Measurements from ENCODE around the gene MPO.

MPO gene

GRCh38 chr17:58304750-58305486 lies 24.2 kb upstream of the MPO start:
- H3K18ac ChIP-seq (ENCODE audit: low read length) = no peak overlapping the region
- H2AK5ac ChIP-seq (ENCODE audit: low read length) = peak overlapping the region; percentile 46
- H3K4me1 ChIP-seq (ENCODE audit: control insufficient read depth, low read depth, low read length) = no peaks in the 10 kb centered on the region
- H3K36me3 ChIP-seq (ENCODE audit: control insufficient read depth, insufficient read depth, low read length) = no peaks in the 10 kb centered on the region
- H3K79me2 ChIP-seq (ENCODE audit: control insufficient read depth, insufficient read depth, low read length) = no peaks in the 10 kb centered on the region
- no peak overlapping the region for H2BK120ac ChIP-seq (ENCODE audit: low read depth, low read length)
- peak overlapping the region; percentile 70 for H3K56ac ChIP-seq (ENCODE audit: low read length)
- H4K5ac ChIP-seq (ENCODE audit: low read length) = no peak overlapping the region
- no peak overlapping the region for H3K9ac ChIP-seq (ENCODE audit: low read length)
- no peak overlapping the region for H2BK15ac ChIP-seq (replicated peaks; ENCODE audit: low read depth)
- H3K4me3 ChIP-seq (ENCODE audit: low read length) = no peak overlapping the region
- no CpG with 5 or more reads among the region's 14 CpGs for WGBS (ENCODE audit: extremely low coverage, insufficient coverage, low lambda C conversion rate)
- H3K79me1 ChIP-seq (ENCODE audit: low read length) = no peaks in the 10 kb centered on the region
- no peak for DNase-seq
- H2BK5ac ChIP-seq (ENCODE audit: low read length) = no peak overlapping the region
- no peaks in the 10 kb centered on the region for H3K27me3 ChIP-seq (ENCODE audit: insufficient read depth, low read length, poor library complexity)
- no peak overlapping the region for H4K8ac ChIP-seq (ENCODE audit: low read depth, low read length)
- no peak overlapping the region for H3K23ac ChIP-seq (ENCODE audit: low read length)
- H3K4me2 ChIP-seq (ENCODE audit: low read length) = no peak overlapping the region
- H3K27ac ChIP-seq (ENCODE audit: low read depth, low read length) = no peak overlapping the region
- no peak overlapping the region for H3K4ac ChIP-seq (ENCODE audit: low read depth, low read length)

- H3K4me3 ChIP-seq (ENCODE audit: low read length) = no peak overlapping the region
- H3K4ac ChIP-seq (ENCODE audit: low read depth, low read length) = no peak overlapping the region
- no peaks in the 10 kb centered on the region for H3K79me2 ChIP-seq (ENCODE audit: control insufficient read depth, insufficient read depth, low read length)
- H3K36me3 ChIP-seq (ENCODE audit: control insufficient read depth, insufficient read depth, low read length) = no peaks in the 10 kb centered on the region
- no peak overlapping the region for H2BK15ac ChIP-seq (replicated peaks; ENCODE audit: low read depth)
- H3K4me1 ChIP-seq (ENCODE audit: control insufficient read depth, low read depth, low read length) = no peaks in the 10 kb centered on the region
- peak; percentile 79 for DNase-seq
- no peak overlapping the region for H3K23ac ChIP-seq (ENCODE audit: low read length)
- no peaks in the 10 kb centered on the region for H3K27me3 ChIP-seq (ENCODE audit: insufficient read depth, low read length, poor library complexity)
- H4K5ac ChIP-seq (ENCODE audit: low read length) = no peak overlapping the region
- no peaks in the 10 kb centered on the region for H3K79me1 ChIP-seq (ENCODE audit: low read length)
- peak overlapping the region; percentile 46 for H2AK5ac ChIP-seq (ENCODE audit: low read length)
- H3K18ac ChIP-seq (ENCODE audit: low read length) = no peak overlapping the region
- no peak overlapping the region for H3K4me2 ChIP-seq (ENCODE audit: low read length)
- H3K56ac ChIP-seq (ENCODE audit: low read length) = peak overlapping the region; percentile 70
- no peak overlapping the region for H3K27ac ChIP-seq (ENCODE audit: low read depth, low read length)
- no peak overlapping the region for H3K9ac ChIP-seq (ENCODE audit: low read length)
- WGBS (ENCODE audit: extremely low coverage, insufficient coverage, low lambda C conversion rate) = no CpG with 5 or more reads among the region's 10 CpGs
- no peak overlapping the region for H4K8ac ChIP-seq (ENCODE audit: low read depth, low read length)
- H2BK5ac ChIP-seq (ENCODE audit: low read length) = no peak overlapping the region
- H2BK120ac ChIP-seq (ENCODE audit: low read depth, low read length) = no peak overlapping the region
These were observed 23.4 kb upstream of the MPO start for GRCh38 chr17:58303971-58304749.

- Histone ChIP-seq H2BK15ac (replicated peaks; ENCODE audit: low read depth) (no peak overlapping the region), H2BK120ac (ENCODE audit: low read depth, low read length) (no peak overlapping the region), H3K23ac (ENCODE audit: low read length) (no peak overlapping the region), H3K27ac (ENCODE audit: low read depth, low read length) (no peak overlapping the region), H2BK5ac (ENCODE audit: low read length) (no peak overlapping the region), H3K4me3 (ENCODE audit: low read length) (no peak overlapping the region), H3K4ac (ENCODE audit: low read depth, low read length) (no peak overlapping the region), H4K5ac (ENCODE audit: low read length) (no peak overlapping the region), H3K56ac (ENCODE audit: low read length) (no peak overlapping the region), H3K9ac (ENCODE audit: low read length) (no peak overlapping the region), H3K36me3 (ENCODE audit: control insufficient read depth, insufficient read depth, low read length) (no peaks in the 10 kb centered on the region), H4K8ac (ENCODE audit: low read depth, low read length) (no peak overlapping the region), H3K79me1 (ENCODE audit: low read length) (no peaks in the 10 kb centered on the region), H3K27me3 (ENCODE audit: insufficient read depth, low read length, poor library complexity) (no peaks in the 10 kb centered on the region), H3K18ac (ENCODE audit: low read length) (no peak overlapping the region), H3K4me2 (ENCODE audit: low read length) (no peak overlapping the region), H3K4me1 (ENCODE audit: control insufficient read depth, low read depth, low read length) (no peaks in the 10 kb centered on the region), H2AK5ac (ENCODE audit: low read length) (no peak overlapping the region), H3K79me2 (ENCODE audit: control insufficient read depth, insufficient read depth, low read length) (no peaks in the 10 kb centered on the region)
- WGBS (ENCODE audit: extremely low coverage, insufficient coverage, low lambda C conversion rate) = no CpG with 5 or more reads among the region's 9 CpGs
- DNase-seq = no peak
These were observed 22.3 kb upstream of the MPO start for GRCh38 chr17:58302919-58303585.

GRCh38 chr17:58302171-58302918 lies 21.6 kb upstream of the MPO start:
- Histone ChIP-seq H4K8ac (ENCODE audit: low read depth, low read length) (no peak overlapping the region), H3K4ac (ENCODE audit: low read depth, low read length) (no peak overlapping the region)

GRCh38 chr17:58301504-58302150 lies 20.9 kb upstream of the MPO start:
- no peak overlapping the region for H2BK15ac ChIP-seq (replicated peaks; ENCODE audit: low read depth)
- no peak overlapping the region for H4K8ac ChIP-seq (ENCODE audit: low read depth, low read length)
- no peaks in the 10 kb centered on the region for H3K4me1 ChIP-seq (ENCODE audit: control insufficient read depth, low read depth, low read length)
- no peak overlapping the region for H3K18ac ChIP-seq (ENCODE audit: low read length)
- H3K4me3 ChIP-seq (ENCODE audit: low read length) = no peak overlapping the region
- H3K4me2 ChIP-seq (ENCODE audit: low read length) = no peak overlapping the region
- no peak overlapping the region for H2AK5ac ChIP-seq (ENCODE audit: low read length)
- no peaks in the 10 kb centered on the region for H3K36me3 ChIP-seq (ENCODE audit: control insufficient read depth, insufficient read depth, low read length)
- H2BK120ac ChIP-seq (ENCODE audit: low read depth, low read length) = no peak overlapping the region
- no peak overlapping the region for H3K4ac ChIP-seq (ENCODE audit: low read depth, low read length)
- no peak overlapping the region for H3K23ac ChIP-seq (ENCODE audit: low read length)
- no CpG with 5 or more reads among the region's 16 CpGs for WGBS (ENCODE audit: extremely low coverage, insufficient coverage, low lambda C conversion rate)
- H3K79me1 ChIP-seq (ENCODE audit: low read length) = no peaks in the 10 kb centered on the region
- no peak for DNase-seq
- no peak overlapping the region for H4K5ac ChIP-seq (ENCODE audit: low read length)
- H3K56ac ChIP-seq (ENCODE audit: low read length) = no peak overlapping the region
- no peak overlapping the region for H3K27ac ChIP-seq (ENCODE audit: low read depth, low read length)
- H3K9ac ChIP-seq (ENCODE audit: low read length) = no peak overlapping the region
- no peak overlapping the region for H2BK5ac ChIP-seq (ENCODE audit: low read length)
- no peaks in the 10 kb centered on the region for H3K27me3 ChIP-seq (ENCODE audit: insufficient read depth, low read length, poor library complexity)
- H3K79me2 ChIP-seq (ENCODE audit: control insufficient read depth, insufficient read depth, low read length) = no peaks in the 10 kb centered on the region

More at GRCh38 chr17:58302171-58302918, 21.6 kb upstream of the MPO start:
- Histone ChIP-seq H3K18ac (ENCODE audit: low read length) (no peak overlapping the region), H3K4me3 (ENCODE audit: low read length) (no peak overlapping the region), H3K79me1 (ENCODE audit: low read length) (no peaks in the 10 kb centered on the region), H3K27me3 (ENCODE audit: insufficient read depth, low read length, poor library complexity) (no peaks in the 10 kb centered on the region), H3K36me3 (ENCODE audit: control insufficient read depth, insufficient read depth, low read length) (no peaks in the 10 kb centered on the region), H3K4me2 (ENCODE audit: low read length) (no peak overlapping the region), H3K9ac (ENCODE audit: low read length) (no peak overlapping the region), H3K79me2 (ENCODE audit: control insufficient read depth, insufficient read depth, low read length) (no peaks in the 10 kb centered on the region), H2AK5ac (ENCODE audit: low read length) (no peak overlapping the region), H3K27ac (ENCODE audit: low read depth, low read length) (no peak overlapping the region), H3K4me1 (ENCODE audit: control insufficient read depth, low read depth, low read length) (no peaks in the 10 kb centered on the region), H2BK5ac (ENCODE audit: low read length) (no peak overlapping the region), H3K56ac (ENCODE audit: low read length) (no peak overlapping the region), H3K23ac (ENCODE audit: low read length) (no peak overlapping the region), H2BK15ac (replicated peaks; ENCODE audit: low read depth) (no peak overlapping the region), H2BK120ac (ENCODE audit: low read depth, low read length) (no peak overlapping the region), H4K5ac (ENCODE audit: low read length) (no peak overlapping the region)
- no CpG with 5 or more reads among the region's 9 CpGs for WGBS (ENCODE audit: extremely low coverage, insufficient coverage, low lambda C conversion rate)
- no peak for DNase-seq
